HL-60 (cell line): Measurements from ENCODE around the gene DLL4.

Experiments used
- DNase-seq, 2 experiments: peaks; one replicate each; pipeline ENCODE4 v3.0.0-alpha.2; 2010 to 2020; ENCODE audit warnings: low read depth in 1 of 2, low spot score in 1 of 2
- H3K27ac ChIP-seq: fragments of 250-450 bp; sonication (Bioruptor Pico); replicated peaks from 2 replicates; pipeline ENCODE4 v1.5.1; 2020; ENCODE audit warnings: mild to moderate bottlenecking, moderate library complexity
- H3K27me3 ChIP-seq: fragments of 250-450 bp; sonication (Bioruptor Pico); 2 replicates; pipeline ENCODE4 v1.5.1; 2021; ENCODE audit warnings: mild to moderate bottlenecking, moderate library complexity; ENCODE audit not compliant: insufficient read depth, poor library complexity, severe bottlenecking
- H3K4me3 ChIP-seq: replicated peaks from 2 replicates; pipeline ENCODE4 v1.5.1; 2011; ENCODE audit warnings: mild to moderate bottlenecking, control low read depth, low read length; ENCODE audit not compliant: insufficient read depth
- GABPA ChIP-seq: IDR thresholded peaks from 2 replicates; pipeline ENCODE4 v1.6.1; 2012; ENCODE audit warnings: low read depth
- POLR2AphosphoS5 ChIP-seq: IDR thresholded peaks from 2 replicates; pipeline ENCODE4 v1.6.1; 2012; ENCODE audit warnings: low read depth
- SPI1 ChIP-seq: IDR thresholded peaks from 2 replicates; pipeline ENCODE4 v1.6.1; 2012; ENCODE audit warnings: low read depth, mild to moderate bottlenecking, borderline replicate concordance
- TF ChIP-seq, protein P1 (sequence below): IDR thresholded peaks from one replicate; pipeline ENCODE4 v1.5.1; 2011; ENCODE audit warnings: low read length, control low read depth, inconsistent platforms; ENCODE audit not compliant: insufficient read depth
- TF ChIP-seq, protein P2 (sequence below): IDR thresholded peaks from 2 replicates; pipeline ENCODE4 v1.6.1; 2012; ENCODE audit warnings: low read depth; ENCODE audit not compliant: insufficient replicate concordance

DLL4 gene

DNA sequence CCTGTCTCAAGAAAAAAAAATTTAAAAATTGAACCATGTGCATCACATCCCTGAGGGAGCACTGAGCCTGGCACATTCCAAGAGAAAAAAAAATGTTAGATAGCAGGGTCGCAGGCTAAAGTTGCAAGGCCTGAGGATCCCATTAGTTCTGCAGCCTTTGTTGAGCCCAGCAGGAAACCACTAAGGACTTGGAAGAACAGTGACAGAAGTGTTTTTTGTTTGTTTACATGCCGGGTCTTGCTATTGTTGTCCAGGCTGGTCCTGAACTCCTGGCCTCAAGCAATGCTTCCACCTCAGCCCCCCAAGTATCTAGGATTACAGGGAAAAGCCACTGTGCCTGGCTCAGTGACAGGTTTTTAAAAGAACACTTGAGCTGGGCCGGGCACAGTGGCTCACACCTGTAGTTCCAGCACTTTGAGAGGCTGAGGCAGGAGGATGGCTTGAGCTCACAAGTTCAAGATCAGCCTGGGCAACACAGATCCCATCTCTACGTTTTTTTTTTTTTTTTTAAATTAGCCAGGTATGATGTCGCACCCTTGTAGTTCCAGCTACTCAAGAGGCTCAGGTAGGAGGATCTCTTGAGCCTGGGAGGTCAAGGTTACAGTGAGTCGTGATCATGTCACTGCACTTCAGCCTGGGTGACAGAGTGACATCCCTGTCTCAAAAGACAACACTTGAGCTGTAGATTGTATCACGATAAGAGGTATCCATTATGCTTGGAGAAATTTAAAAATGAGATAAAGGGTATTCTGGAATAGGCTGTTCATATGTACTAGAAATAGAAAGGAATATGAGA lies 39.3 kb downstream of the DLL4 start:
- Histone ChIP-seq H3K27ac (no peak overlapping the region), H3K4me3 (no peak overlapping the region)

DNA sequence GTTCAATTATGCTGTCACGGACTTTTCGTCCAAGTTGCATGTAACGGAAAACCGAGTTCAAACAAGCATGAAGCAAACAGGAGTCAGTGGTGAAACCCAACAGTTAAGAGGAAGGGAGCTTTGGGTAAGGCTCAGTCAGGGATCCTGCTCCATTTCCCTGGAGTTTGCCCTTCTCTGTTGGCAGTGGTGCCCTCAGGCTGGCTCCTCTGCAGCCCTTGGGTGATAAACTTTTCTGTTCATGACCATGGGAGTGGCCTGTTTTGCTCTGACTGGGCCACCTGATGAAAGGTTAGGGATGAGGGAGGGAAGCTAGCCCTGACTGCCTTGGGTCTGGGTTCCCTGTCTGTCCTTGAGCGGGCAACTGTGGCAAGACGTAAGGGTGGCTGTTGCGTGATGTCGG lies 40.2 kb downstream of the DLL4 start:
- H3K4me3 ChIP-seq, result no peak overlapping the region
- no peak for DNase-seq

More for the DNA sequence above, 39.3 kb downstream of the DLL4 start:
- DNase-seq, result no peak
- TF ChIP-seq, protein P1, sequence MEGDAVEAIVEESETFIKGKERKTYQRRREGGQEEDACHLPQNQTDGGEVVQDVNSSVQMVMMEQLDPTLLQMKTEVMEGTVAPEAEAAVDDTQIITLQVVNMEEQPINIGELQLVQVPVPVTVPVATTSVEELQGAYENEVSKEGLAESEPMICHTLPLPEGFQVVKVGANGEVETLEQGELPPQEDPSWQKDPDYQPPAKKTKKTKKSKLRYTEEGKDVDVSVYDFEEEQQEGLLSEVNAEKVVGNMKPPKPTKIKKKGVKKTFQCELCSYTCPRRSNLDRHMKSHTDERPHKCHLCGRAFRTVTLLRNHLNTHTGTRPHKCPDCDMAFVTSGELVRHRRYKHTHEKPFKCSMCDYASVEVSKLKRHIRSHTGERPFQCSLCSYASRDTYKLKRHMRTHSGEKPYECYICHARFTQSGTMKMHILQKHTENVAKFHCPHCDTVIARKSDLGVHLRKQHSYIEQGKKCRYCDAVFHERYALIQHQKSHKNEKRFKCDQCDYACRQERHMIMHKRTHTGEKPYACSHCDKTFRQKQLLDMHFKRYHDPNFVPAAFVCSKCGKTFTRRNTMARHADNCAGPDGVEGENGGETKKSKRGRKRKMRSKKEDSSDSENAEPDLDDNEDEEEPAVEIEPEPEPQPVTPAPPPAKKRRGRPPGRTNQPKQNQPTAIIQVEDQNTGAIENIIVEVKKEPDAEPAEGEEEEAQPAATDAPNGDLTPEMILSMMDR, result no peak
- no peak for TF ChIP-seq SPI1
- TF ChIP-seq GABPA, result no peak
- TF ChIP-seq, protein P2, sequence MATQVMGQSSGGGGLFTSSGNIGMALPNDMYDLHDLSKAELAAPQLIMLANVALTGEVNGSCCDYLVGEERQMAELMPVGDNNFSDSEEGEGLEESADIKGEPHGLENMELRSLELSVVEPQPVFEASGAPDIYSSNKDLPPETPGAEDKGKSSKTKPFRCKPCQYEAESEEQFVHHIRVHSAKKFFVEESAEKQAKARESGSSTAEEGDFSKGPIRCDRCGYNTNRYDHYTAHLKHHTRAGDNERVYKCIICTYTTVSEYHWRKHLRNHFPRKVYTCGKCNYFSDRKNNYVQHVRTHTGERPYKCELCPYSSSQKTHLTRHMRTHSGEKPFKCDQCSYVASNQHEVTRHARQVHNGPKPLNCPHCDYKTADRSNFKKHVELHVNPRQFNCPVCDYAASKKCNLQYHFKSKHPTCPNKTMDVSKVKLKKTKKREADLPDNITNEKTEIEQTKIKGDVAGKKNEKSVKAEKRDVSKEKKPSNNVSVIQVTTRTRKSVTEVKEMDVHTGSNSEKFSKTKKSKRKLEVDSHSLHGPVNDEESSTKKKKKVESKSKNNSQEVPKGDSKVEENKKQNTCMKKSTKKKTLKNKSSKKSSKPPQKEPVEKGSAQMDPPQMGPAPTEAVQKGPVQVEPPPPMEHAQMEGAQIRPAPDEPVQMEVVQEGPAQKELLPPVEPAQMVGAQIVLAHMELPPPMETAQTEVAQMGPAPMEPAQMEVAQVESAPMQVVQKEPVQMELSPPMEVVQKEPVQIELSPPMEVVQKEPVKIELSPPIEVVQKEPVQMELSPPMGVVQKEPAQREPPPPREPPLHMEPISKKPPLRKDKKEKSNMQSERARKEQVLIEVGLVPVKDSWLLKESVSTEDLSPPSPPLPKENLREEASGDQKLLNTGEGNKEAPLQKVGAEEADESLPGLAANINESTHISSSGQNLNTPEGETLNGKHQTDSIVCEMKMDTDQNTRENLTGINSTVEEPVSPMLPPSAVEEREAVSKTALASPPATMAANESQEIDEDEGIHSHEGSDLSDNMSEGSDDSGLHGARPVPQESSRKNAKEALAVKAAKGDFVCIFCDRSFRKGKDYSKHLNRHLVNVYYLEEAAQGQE, result no peak
- no peak for TF ChIP-seq POLR2AphosphoS5
- no peaks in the 10 kb centered on the region for H3K27me3 ChIP-seq

DNA sequence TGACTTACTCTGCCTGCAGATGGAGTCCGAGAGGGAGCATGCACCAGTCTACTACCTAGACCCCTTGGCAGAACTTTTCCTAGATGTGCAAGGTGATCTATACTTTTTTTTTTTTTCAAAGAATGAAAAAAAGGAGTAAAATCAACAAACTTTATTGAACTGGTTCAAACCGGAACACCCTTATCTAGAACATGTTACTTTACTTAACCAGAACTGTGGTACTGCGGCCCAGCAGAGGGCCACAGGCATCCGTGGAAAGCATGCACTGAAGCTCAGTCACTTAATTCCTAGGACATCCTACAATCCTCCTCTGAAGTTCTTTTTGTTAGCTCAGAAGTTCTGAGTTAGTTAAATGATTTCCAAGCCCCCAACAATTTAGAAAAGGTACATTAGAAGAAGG lies 45.7 kb downstream of the DLL4 start:
- Histone ChIP-seq H3K4me3 (no peak overlapping the region), H3K27ac (no peak overlapping the region), H3K27me3 (no peaks in the 10 kb centered on the region)
- no peak for DNase-seq
- TF ChIP-seq POLR2AphosphoS5, result no peak
- TF ChIP-seq, protein P1, result no peak
- no peak for TF ChIP-seq GABPA
- TF ChIP-seq, protein P2, result no peak
- TF ChIP-seq SPI1, result no peak

More for the DNA sequence above, 40.2 kb downstream of the DLL4 start:
- Histone ChIP-seq H3K27ac (no peak overlapping the region), H3K27me3 (no peaks in the 10 kb centered on the region)
- TF ChIP-seq GABPA (no peak), POLR2AphosphoS5 (no peak), SPI1 (no peak)
- TF ChIP-seq, protein P2, result no peak
- TF ChIP-seq, protein P1, result no peak
